Measurements from ENCODE around the gene CEACAM20. TPM values are rescaled to one million over a fixed set of nuclear protein-coding genes. Genes with fewer than 3 reads are reported as not detected.
"Not testable (repeated sequence)": the region's sequence is repeated elsewhere in the genome, so short reads cannot be mapped to it uniquely, and the experiment has no call there.

CEACAM20 gene
- total and polyA plus RNA-seq, 4 experiments from 2014 or later, result not detected

GRCh38 chr19:44557933-44558332 lies 28.5 kb upstream of the CEACAM20 start:
- Histone ChIP-seq H3K9me3 (ENCODE audit: control insufficient read depth in 1 of 2, low read length in 2 of 2) (no peaks in the 10 kb centered on the region), H3K4me3 (ENCODE audit: low read length in 2 of 2) (no peak overlapping the region), H3K27me3 (ENCODE audit: insufficient read depth, low read length) (no peaks in the 10 kb centered on the region), H3K4me1 (ENCODE audit: insufficient read depth, low read length) (no peaks in the 10 kb centered on the region), H3K27ac (ENCODE audit: low read depth, low read length) (no peak overlapping the region), H3K36me3 (ENCODE audit: insufficient read depth, low read length) (no peaks in the 10 kb centered on the region)
- Mint-ChIP-seq H3K4me3 (no peak overlapping the region), H3K27ac (no peak overlapping the region), H3K9me3 (peaks cover 6 to 30% (median 10%) of the 10 kb centered on the region in 8 donors), H3K27me3 (peaks cover 2 to 12% of the 10 kb centered on the region in 2 donors), H3K4me1 (no peaks in the 10 kb centered on the region), H3K36me3 (peaks cover 4 to 5% of the 10 kb centered on the region in 2 donors)
- ChIA-PET POLR2A (ENCODE audit: partially characterized antibody) (no interaction called here), CTCF (ENCODE audit: partially characterized antibody) (no interaction called here)
- DNase-seq, result no peak
- intact Hi-C loops (cut with micrococcal nuclease), result no loop called here

DNA sequence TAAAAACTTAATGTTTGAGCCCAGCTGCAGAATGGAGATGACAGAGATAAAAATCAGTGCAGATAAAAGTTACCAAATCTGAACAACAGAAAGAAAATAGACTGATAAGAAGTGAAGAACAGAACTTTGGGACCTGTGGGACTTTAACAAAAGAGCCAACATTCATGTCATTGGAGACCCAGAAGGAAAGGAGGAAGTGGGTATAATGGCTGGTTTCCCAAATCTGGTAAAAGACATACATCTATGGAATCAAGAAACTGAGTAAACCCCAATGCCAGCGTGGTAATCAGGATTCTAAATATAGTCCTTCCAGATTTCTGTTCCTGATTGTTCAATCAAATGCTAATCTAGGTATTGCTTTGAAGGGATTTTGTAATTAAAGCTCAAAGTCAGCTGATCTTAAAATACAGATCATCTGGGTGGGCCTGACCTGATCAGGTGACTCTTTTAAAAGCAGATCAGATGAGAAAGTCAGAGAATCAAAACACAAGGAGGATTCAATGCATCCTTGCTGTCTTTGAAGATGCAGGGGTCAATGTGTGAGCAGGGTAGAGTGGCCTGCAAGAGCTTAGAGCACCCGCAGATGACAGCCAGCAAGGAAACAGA lies 25.3 kb upstream of the CEACAM20 start:
- no peaks in the 10 kb centered on the region for H3K36me3 ChIP-seq (ENCODE audit: insufficient read depth, low read length)
- H3K4me1 ChIP-seq (ENCODE audit: insufficient read depth, low read length), result no peaks in the 10 kb centered on the region
- Mint-ChIP-seq H3K4me1 (no peaks in the 10 kb centered on the region), H3K27ac (no peak overlapping the region), H3K9me3 (peaks cover 6 to 29% (median 18%) of the 10 kb centered on the region in 8 donors), H3K36me3 (peaks cover 3 to 4% of the 10 kb centered on the region in 2 donors), H3K4me3 (no peak overlapping the region), H3K27me3 (peaks cover 2 to 13% of the 10 kb centered on the region in 2 donors)
- CTCF ChIA-PET (ENCODE audit: partially characterized antibody), result no interaction called here
- DNase-seq, result no peak
- no peaks in the 10 kb centered on the region for H3K27me3 ChIP-seq (ENCODE audit: insufficient read depth, low read length)
- no peaks in the 10 kb centered on the region for H3K9me3 ChIP-seq (ENCODE audit: control insufficient read depth in 1 of 2, low read length in 2 of 2)
- intact Hi-C loops (cut with micrococcal nuclease), result no loop called here
- POLR2A ChIA-PET (ENCODE audit: partially characterized antibody), result no interaction called here
- H3K4me3 ChIP-seq (ENCODE audit: low read length in 2 of 2), result no peak overlapping the region
- no peak overlapping the region for H3K27ac ChIP-seq (ENCODE audit: low read depth, low read length)

DNA sequence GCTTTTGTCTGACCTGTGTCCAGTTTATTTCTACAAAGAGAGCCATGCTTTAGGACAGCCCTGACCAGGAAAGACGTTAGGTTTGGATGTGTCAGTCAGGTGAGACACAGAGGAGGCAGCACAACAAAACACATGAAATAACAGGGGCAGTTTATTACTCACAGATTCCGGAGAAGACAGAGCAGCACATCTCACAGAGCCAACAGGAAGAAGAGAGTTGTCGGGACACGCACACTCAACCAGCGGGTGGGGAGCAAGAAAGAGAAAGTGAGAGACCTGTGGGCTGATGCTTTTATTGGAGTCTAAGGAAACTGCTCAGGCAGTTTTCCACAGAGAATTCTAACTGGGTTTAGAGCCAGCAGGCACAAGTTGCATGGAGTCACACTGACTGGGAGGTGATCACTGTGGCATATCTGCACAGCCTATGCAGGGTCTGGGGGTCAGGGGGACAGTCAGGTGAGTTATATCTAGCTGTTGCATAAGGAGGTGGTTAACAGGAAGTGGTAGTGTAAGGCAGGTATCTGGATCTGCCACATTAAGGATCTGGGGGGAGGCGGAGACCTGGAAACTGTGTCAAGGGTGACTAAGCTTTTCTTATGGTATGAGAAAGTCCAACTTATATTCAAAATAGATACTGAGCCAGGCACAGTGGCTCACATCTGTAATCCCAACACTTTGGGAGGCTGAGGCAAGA lies 24.1 kb upstream of the CEACAM20 start:
- no peaks in the 10 kb centered on the region for H3K27me3 ChIP-seq (ENCODE audit: insufficient read depth, low read length)
- no peak overlapping the region for H3K27ac Mint-ChIP-seq
- no peaks in the 10 kb centered on the region for H3K36me3 ChIP-seq (ENCODE audit: insufficient read depth, low read length)
- H3K36me3 Mint-ChIP-seq, result peaks cover 3 to 4% of the 10 kb centered on the region in 2 donors
- POLR2A ChIA-PET (ENCODE audit: partially characterized antibody), result no interaction called here
- H3K27me3 Mint-ChIP-seq, result peaks cover 2 to 13% of the 10 kb centered on the region in 2 donors
- CTCF ChIA-PET (ENCODE audit: partially characterized antibody), result no interaction called here
- H3K9me3 ChIP-seq (ENCODE audit: control insufficient read depth in 1 of 2, low read length in 2 of 2), result no peaks in the 10 kb centered on the region
- H3K4me3 ChIP-seq (ENCODE audit: low read length in 2 of 2), result no peak overlapping the region
- peaks cover 6 to 35% (median 21%) of the 10 kb centered on the region in 8 donors for H3K9me3 Mint-ChIP-seq
- no peaks in the 10 kb centered on the region for H3K4me1 Mint-ChIP-seq
- no peak overlapping the region for H3K4me3 Mint-ChIP-seq
- no peaks in the 10 kb centered on the region for H3K4me1 ChIP-seq (ENCODE audit: insufficient read depth, low read length)
- intact Hi-C loops (cut with micrococcal nuclease), result no loop called here
- H3K27ac ChIP-seq (ENCODE audit: low read depth, low read length), result no peak overlapping the region
- no peak for DNase-seq

GRCh38 chr19:44552324-44552723 lies 22.8 kb upstream of the CEACAM20 start:
- Histone ChIP-seq H3K4me3 (ENCODE audit: low read length in 2 of 2) (no peak overlapping the region), H3K27me3 (ENCODE audit: insufficient read depth, low read length) (no peaks in the 10 kb centered on the region), H3K4me1 (ENCODE audit: insufficient read depth, low read length) (no peaks in the 10 kb centered on the region), H3K36me3 (ENCODE audit: insufficient read depth, low read length) (no peaks in the 10 kb centered on the region), H3K27ac (ENCODE audit: low read depth, low read length) (no peak overlapping the region), H3K9me3 (ENCODE audit: control insufficient read depth in 1 of 2, low read length in 2 of 2) (no peaks in the 10 kb centered on the region)
- Mint-ChIP-seq H3K27ac (no peak overlapping the region), H3K36me3 (peaks cover 3 to 4% of the 10 kb centered on the region in 2 donors), H3K9me3 (peaks cover 6 to 41% (median 22%) of the 10 kb centered on the region in 8 donors), H3K4me1 (no peaks in the 10 kb centered on the region), H3K4me3 (no peak overlapping the region), H3K27me3 (peaks cover 2 to 13% of the 10 kb centered on the region in 2 donors)
- POLR2A ChIA-PET (ENCODE audit: partially characterized antibody), result no interaction called here
- intact Hi-C loops (cut with micrococcal nuclease), result no loop called here
- CTCF ChIA-PET (ENCODE audit: partially characterized antibody), result no interaction called here
- no peak for DNase-seq

- Histone ChIP-seq H3K4me1 (ENCODE audit: insufficient read depth, low read length) (no peaks in the 10 kb centered on the region), H3K27me3 (ENCODE audit: insufficient read depth, low read length) (no peaks in the 10 kb centered on the region), H3K27ac (ENCODE audit: low read depth, low read length) (no peak overlapping the region), H3K9me3 (ENCODE audit: control insufficient read depth in 1 of 2, low read length in 2 of 2) (no peaks in the 10 kb centered on the region), H3K36me3 (ENCODE audit: insufficient read depth, low read length) (no peaks in the 10 kb centered on the region), H3K4me3 (ENCODE audit: low read length in 2 of 2) (no peak overlapping the region)
- H3K9me3 Mint-ChIP-seq, result peaks cover 6 to 41% (median 22%) of the 10 kb centered on the region in 8 donors
- no peaks in the 10 kb centered on the region for H3K4me1 Mint-ChIP-seq
- ChIA-PET CTCF (ENCODE audit: partially characterized antibody) (no interaction called here), POLR2A (ENCODE audit: partially characterized antibody) (no interaction called here)
- intact Hi-C loops (cut with micrococcal nuclease), result no loop called here
- H3K27me3 Mint-ChIP-seq, result peaks cover 2 to 13% of the 10 kb centered on the region in 2 donors
- no peak for DNase-seq
- no peak overlapping the region for H3K4me3 Mint-ChIP-seq
- peaks cover 3 to 4% of the 10 kb centered on the region in 2 donors for H3K36me3 Mint-ChIP-seq
- H3K27ac Mint-ChIP-seq, result no peak overlapping the region
These were observed 22.4 kb upstream of the CEACAM20 start for GRCh38 chr19:44551850-44552249.

DNA sequence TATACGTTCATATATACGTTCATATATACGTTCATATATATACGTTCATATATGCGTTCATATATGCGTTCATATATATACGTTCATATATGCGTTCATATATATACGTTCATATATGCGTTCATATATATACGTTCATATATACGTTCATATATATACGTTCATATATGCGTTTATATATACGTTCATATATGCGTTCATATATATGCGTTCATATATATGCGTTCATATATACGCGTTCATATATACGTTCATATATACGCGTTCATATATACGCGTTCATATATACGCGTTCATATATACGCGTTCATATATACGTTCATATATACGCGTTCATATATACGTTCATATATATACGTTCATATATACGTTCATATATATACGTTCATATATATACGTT lies 21.5 kb upstream of the CEACAM20 start:
- H3K4me1 Mint-ChIP-seq; H3K36me3 ChIP-seq (ENCODE audit: insufficient read depth, low read length); H3K9me3 ChIP-seq (ENCODE audit: control insufficient read depth in 1 of 2, low read length in 2 of 2); CTCF ChIA-PET (ENCODE audit: partially characterized antibody); DNase-seq; H3K4me3 Mint-ChIP-seq; H3K27ac Mint-ChIP-seq; H3K4me3 ChIP-seq (ENCODE audit: low read length in 2 of 2); H3K27ac ChIP-seq (ENCODE audit: low read depth, low read length); POLR2A ChIA-PET (ENCODE audit: partially characterized antibody); intact Hi-C loops (cut with micrococcal nuclease); H3K36me3 Mint-ChIP-seq; H3K4me1 ChIP-seq (ENCODE audit: insufficient read depth, low read length); H3K27me3 ChIP-seq (ENCODE audit: insufficient read depth, low read length); H3K27me3 Mint-ChIP-seq: not testable (repeated sequence)
- peaks cover 6 to 41% (median 22%) of the 10 kb centered on the region in 8 donors for H3K9me3 Mint-ChIP-seq

- H3K9me3 ChIP-seq (ENCODE audit: control insufficient read depth in 1 of 2, low read length in 2 of 2), result no peaks in the 10 kb centered on the region
- no peak overlapping the region for H3K4me3 ChIP-seq (ENCODE audit: low read length in 2 of 2)
- POLR2A ChIA-PET (ENCODE audit: partially characterized antibody), result no interaction called here
- Mint-ChIP-seq H3K9me3 (peaks cover 6 to 40% (median 23%) of the 10 kb centered on the region in 8 donors), H3K27me3 (peaks cover 2 to 9% of the 10 kb centered on the region in 2 donors), H3K4me1 (no peaks in the 10 kb centered on the region), H3K4me3 (no peak overlapping the region), H3K36me3 (no peaks in the 10 kb centered on the region), H3K27ac (no peak overlapping the region)
- CTCF ChIA-PET (ENCODE audit: partially characterized antibody), result no interaction called here
- no peak overlapping the region for H3K27ac ChIP-seq (ENCODE audit: low read depth, low read length)
- no peak for DNase-seq
- intact Hi-C loops (cut with micrococcal nuclease), result no loop called here
- no peaks in the 10 kb centered on the region for H3K27me3 ChIP-seq (ENCODE audit: insufficient read depth, low read length)
- no peaks in the 10 kb centered on the region for H3K36me3 ChIP-seq (ENCODE audit: insufficient read depth, low read length)
- H3K4me1 ChIP-seq (ENCODE audit: insufficient read depth, low read length), result no peaks in the 10 kb centered on the region
These were observed 20.0 kb upstream of the CEACAM20 start for GRCh38 chr19:44549507-44549906.

Measured in CD4-positive, alpha-beta memory T cell (primary cell).